Right lobe of liver (tissue), 6 donors: Measurements from ENCODE around the gene GSTO1. TPM values are rescaled to one million over a fixed set of nuclear protein-coding genes. Genes with fewer than 3 reads are reported as not detected.

Experiments used
- ATAC-seq, 4 donors: fragments of 200-7000 bp; cut with Tn5 transposase; one replicate each; pipeline ENCODE4 v1.9.1; 2020; ENCODE audit warnings: mild to moderate bottlenecking in 4 of 4, moderate library complexity in 4 of 4
- DNase-seq, 3 donors: peaks; one replicate each; pipeline ENCODE4 v3.0.0-alpha.2; 2020
- H3K27ac ChIP-seq, 3 donors: fragments of 200-600 bp; one replicate each; pipeline ENCODE4 v1.8.0; 2022
- H3K27me3 ChIP-seq, 2 donors: fragments of 200-600 bp; one replicate each; pipeline ENCODE4 v1.8.0; 2022
- H3K36me3 ChIP-seq, 4 donors: fragments of 200-600 bp; sonication (generic) in 1 of 4; one replicate each; pipeline versions ENCODE4 v1.5.1 to v1.8.0; 2017 to 2022; ENCODE audit warnings: control low read depth in 1 of 4
- H3K4me1 ChIP-seq, 4 donors: fragments of 200-600 bp; sonication (generic) in 1 of 4; one replicate each; pipeline versions ENCODE4 v1.5.1 to v1.8.0; 2017 to 2022; ENCODE audit warnings: control low read depth in 1 of 4
- H3K4me3 ChIP-seq, 3 donors: fragments of 200-600 bp; one replicate each; pipeline ENCODE4 v1.8.0; 2022
- H3K9me3 ChIP-seq, 4 donors: fragments of 200-600 bp; sonication (generic) in 1 of 4; one replicate each; pipeline versions ENCODE4 v1.5.1 to v1.8.0; 2017 to 2022; ENCODE audit warnings: control low read depth in 1 of 4
- CTCF ChIP-seq, 4 donors: fragments of 200-600 bp in 3 of 4; fragments of 450-650 bp in 1 of 4; IDR thresholded peaks; one replicate each; pipeline versions ENCODE4 v1.5.1 to v1.8.0; 2016 to 2022; ENCODE audit warnings: antibody characterized with exemption in 4 of 4, mild to moderate bottlenecking in 2 of 4
- POLR2A ChIP-seq: fragments of 450-650 bp; IDR thresholded peaks from one replicate; pipeline ENCODE4 v1.6.1; 2017; ENCODE audit warnings: antibody characterized with exemption, mild to moderate bottlenecking
- WGBS: methylation state at CpG from one replicate; pipeline ENCODE4 v1.1.6; 2018; ENCODE audit warnings: low coverage, low lambda C conversion rate; ENCODE audit not compliant: insufficient coverage; ENCODE audit errors: missing lambda C conversion rate; 5-methylcytosine and 5-hydroxymethylcytosine counted together
- intact Hi-C, 2 donors: fragments of 100-400 bp; cut with DNase I; formaldehyde crosslinking; loops; one replicate each; pipeline versions ENCODE4 v1.11.2 to v1.14.1; 2022
- total RNA-seq, 6 experiments: library from RNA; depleted of rRNA in 2 of 6; stranded (reverse); fragments of >200 nt in 2 of 6; fragmentation: NEBNext Ultra II Directional in 3 of 6; extraction: Animal tissue kit (Norgen Biotek cat#: 25700) in 3 of 6; gene quantifications; one replicate each; pipeline versions ENCODE4 v1.1.0 to v1.2.4, GENCODE V29; 2016 to 2023
- donor health status: DM: no; HTN: yes; CAD: no.
- donor health status: DM: no; HTN: no; CAD: no.
- donor health status: DM: no; HTN: no; CAD: no.
- donor health status: DM: no; HTN: yes; CAD: no.
- donor health status: DM: no; HTN: yes; CAD: no.

Gene GSTO1
- total RNA-seq, 6 experiments from 2014 or later: 205 to 273 (median 240) TPM

GRCh38 chr10:104296687-104297436 is 42.2 kb downstream of the GSTO1 start:
- DNase-seq (no peak), ATAC-seq (no peak)
- H3K36me3 ChIP-seq: no peaks in the 10 kb centered on the region
- H3K27ac ChIP-seq: peak overlapping the region in 2 of 3 donors; percentile 83
- intact Hi-C loops: no loop called here
- H3K4me3 ChIP-seq: no peak overlapping the region
- no peak for TF ChIP-seq CTCF (IDR thresholded peaks at IDR 0.05)
- no peak for TF ChIP-seq POLR2A
- H3K4me1 ChIP-seq: peaks cover 0 to 9% (median 0%) of the 10 kb centered on the region in 4 donors
- 93% methylated on average over 3 of the region's 10 CpGs for WGBS
- H3K27me3 ChIP-seq: no peaks in the 10 kb centered on the region
- no peaks in the 10 kb centered on the region for H3K9me3 ChIP-seq

GRCh38 chr10:104297697-104298660 is 43.3 kb downstream of the GSTO1 start:
- 56% methylated on average over 10 of the region's 17 CpGs for WGBS
- DNase-seq (no peak), ATAC-seq (no peak)
- Histone ChIP-seq H3K27me3 (no peaks in the 10 kb centered on the region), H3K27ac (peak overlapping the region; percentile 59 to 83 (median 83)), H3K36me3 (no peaks in the 10 kb centered on the region), H3K4me3 (no peak overlapping the region), H3K4me1 (peaks cover 0 to 9% (median 0%) of the 10 kb centered on the region in 4 donors), H3K9me3 (no peaks in the 10 kb centered on the region)
- TF ChIP-seq POLR2A (no peak), CTCF (IDR thresholded peaks at IDR 0.05) (peak in 3 of 4 donors; percentile 13 to 19 (median 16))
- intact Hi-C loops: no loop called here

GRCh38 chr10:104299031-104299904 is 44.6 kb downstream of the GSTO1 start:
- H3K36me3 ChIP-seq: no peaks in the 10 kb centered on the region
- 60% methylated on average over 12 of the region's 13 CpGs for WGBS
- H3K4me3 ChIP-seq: no peak overlapping the region
- peaks cover 0 to 9% (median 0%) of the 10 kb centered on the region in 4 donors for H3K4me1 ChIP-seq
- peak overlapping the region; percentile 59 to 83 (median 83) for H3K27ac ChIP-seq
- no peaks in the 10 kb centered on the region for H3K9me3 ChIP-seq
- H3K27me3 ChIP-seq: no peaks in the 10 kb centered on the region
- no peak for TF ChIP-seq POLR2A
- no peak for TF ChIP-seq CTCF (IDR thresholded peaks at IDR 0.05)
- DNase-seq: no peak
- intact Hi-C loops: no loop called here
- peak; percentile 29 to 63 (median 40) for ATAC-seq
